Activated CD8-positive, alpha-beta T cell treated with anti-CD3 and anti-CD28 coated beads, Interleukin-2, amount 10 ng/mL, durations not matched to agents 7 days and 5 days (primary cell): ENCODE measurements around the gene PSTPIP1. TPM values are rescaled to one million over a fixed set of nuclear protein-coding genes. Genes with fewer than 3 reads are reported as not detected.

ENCODE experiments used
- ATAC-seq: fragments of 150-1000 bp; cut with Tn5 transposase; one replicate; pipeline ENCODE4 v1.10.0; 2021; ENCODE audit warnings: moderate library complexity
- CTCF ChIA-PET: fragments of 350-600 bp; sonication (Branson Sonifier 250); formaldehyde crosslinking; loops from one replicate; lab custom pipeline; 2021; ENCODE audit warnings: antibody characterized with exemption; lab: Charles Lee
- POLR2A ChIA-PET: fragments of 350-600 bp; sonication (Branson Sonifier 250); formaldehyde crosslinking; loops from one replicate; lab custom pipeline; 2021; ENCODE audit warnings: antibody characterized with exemption; lab: Charles Lee
- DNase-seq: peaks from one replicate; pipeline ENCODE4 v3.0.0-alpha.2; 2020
- H3K27ac Mint-ChIP-seq: one replicate; pipeline ENCODE4 v1.8.0; 2021; ENCODE audit warnings: mild to moderate bottlenecking, mixed read lengths
- H3K27me3 Mint-ChIP-seq: one replicate; pipeline ENCODE4 v1.8.0; 2021; ENCODE audit warnings: low read depth, mixed read lengths
- H3K36me3 Mint-ChIP-seq: one replicate; pipeline ENCODE4 v1.8.0; 2021; ENCODE audit warnings: low read depth, mixed read lengths
- H3K4me1 Mint-ChIP-seq: one replicate; pipeline ENCODE4 v1.8.0; 2021; ENCODE audit warnings: low read depth, mixed read lengths
- H3K4me3 Mint-ChIP-seq: one replicate; pipeline ENCODE4 v1.8.0; 2021; ENCODE audit warnings: mild to moderate bottlenecking, mixed read lengths
- H3K9me3 Mint-ChIP-seq: one replicate; pipeline ENCODE4 v1.8.0; 2022; ENCODE audit warnings: mixed read lengths; ENCODE audit not compliant: insufficient read depth
- total RNA-seq, 2 experiments: library from RNA; stranded (reverse); gene quantifications; one replicate each; pipeline ENCODE4 v1.2.3, GENCODE V29; 2021

PSTPIP1 gene
- total RNA-seq, 2 experiments from 2014 or later, result 208 to 212 TPM

DNA sequence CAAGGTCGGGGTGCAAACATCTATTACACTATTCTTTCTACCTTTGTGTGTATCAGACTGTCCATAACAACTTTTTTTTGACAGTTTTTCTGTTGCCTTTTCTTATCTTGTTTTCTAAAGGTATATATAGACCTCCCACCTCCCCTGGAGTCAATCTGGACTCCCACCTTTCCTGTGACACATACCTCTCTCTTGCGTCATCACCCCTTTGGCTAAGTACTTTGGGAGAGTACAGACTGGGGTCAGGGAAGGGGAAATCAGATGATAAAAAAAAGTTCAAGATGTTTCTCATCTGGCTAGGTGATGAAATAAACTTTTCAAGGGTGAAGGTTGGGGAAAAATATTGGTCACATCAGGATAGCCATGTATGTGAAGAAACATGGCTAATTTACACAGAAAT lies 58.8 kb downstream of the PSTPIP1 start:
- H3K27ac Mint-ChIP-seq, result no peak overlapping the region
- H3K27me3 Mint-ChIP-seq, result no peaks in the 10 kb centered on the region
- POLR2A ChIA-PET, result no interaction called here
- no peak for DNase-seq
- no peak overlapping the region for H3K4me3 Mint-ChIP-seq
- H3K36me3 Mint-ChIP-seq, result peaks cover 34% of the 10 kb centered on the region
- CTCF ChIA-PET, result interaction anchor here (1.0 kb wide), 1 partner anchor 23 kb away, joined by 3 read pairs; no protein-coding TSS in a partner anchor
- no peak for ATAC-seq
- H3K4me1 Mint-ChIP-seq, result peaks cover 3% of the 10 kb centered on the region
- no peaks in the 10 kb centered on the region for H3K9me3 Mint-ChIP-seq

DNA sequence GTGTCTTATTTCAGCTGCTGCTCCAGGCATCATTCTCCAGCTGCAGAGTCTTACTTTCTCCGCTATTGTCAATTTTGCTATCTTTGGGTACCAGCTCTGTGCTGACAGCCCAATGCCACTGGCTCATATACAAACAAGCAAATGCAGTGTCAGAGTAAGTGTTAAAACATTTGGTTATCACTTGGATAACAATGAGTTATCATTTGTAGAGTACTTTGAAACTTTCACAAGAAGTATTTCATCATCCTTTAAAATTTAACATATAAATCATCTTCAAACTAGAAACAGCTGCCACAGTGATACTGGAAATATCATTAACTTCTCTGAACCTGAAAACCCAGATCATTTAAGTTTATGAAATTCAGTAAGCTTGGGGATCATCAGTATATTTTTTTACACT lies 62.1 kb downstream of the PSTPIP1 start:
- ChIA-PET CTCF (interaction anchor here (1.0 to 4.0 kb wide), 7 partner anchors 11 to 486 kb away, joined by 3 to 16 read pairs (median 3); no protein-coding TSS in a partner anchor), POLR2A (interaction anchor here (1.2 kb wide), 1 partner anchor 10 kb away, joined by 3 read pairs; no protein-coding TSS in a partner anchor)
- Mint-ChIP-seq H3K4me3 (no peak overlapping the region), H3K27me3 (no peaks in the 10 kb centered on the region), H3K36me3 (peaks cover 15% of the 10 kb centered on the region), H3K27ac (no peak overlapping the region), H3K9me3 (no peaks in the 10 kb centered on the region), H3K4me1 (peaks cover 18% of the 10 kb centered on the region)
- ATAC-seq, result no peak
- DNase-seq, result no peak

DNA sequence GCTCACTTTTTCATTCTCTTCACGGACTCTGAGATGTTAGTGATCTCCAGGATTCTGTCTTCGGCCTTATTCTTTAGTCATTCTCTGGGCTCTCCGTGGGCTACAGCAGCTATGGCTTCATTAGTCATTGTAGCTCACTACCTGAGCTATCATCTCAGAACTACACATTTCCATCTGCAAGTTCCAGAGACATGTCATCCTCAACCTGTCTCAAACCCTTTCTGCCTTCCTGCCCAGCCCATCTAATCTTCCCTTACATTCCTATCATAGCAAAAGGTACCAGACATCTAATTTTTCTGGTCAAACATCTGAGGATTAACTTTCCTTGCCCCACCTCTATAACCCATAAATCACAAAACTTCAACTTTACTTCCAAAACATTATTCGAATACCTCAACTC lies 62.8 kb downstream of the PSTPIP1 start:
- H3K27ac Mint-ChIP-seq, result no peak overlapping the region
- ChIA-PET POLR2A (no interaction called here), CTCF (interaction anchor here (1.1 to 4.0 kb wide), 5 partner anchors 12 to 485 kb away, joined by 3 to 16 read pairs (median 3); no protein-coding TSS in a partner anchor)
- peaks cover 9% of the 10 kb centered on the region for H3K36me3 Mint-ChIP-seq
- H3K4me3 Mint-ChIP-seq, result no peak overlapping the region
- peaks cover 18% of the 10 kb centered on the region for H3K4me1 Mint-ChIP-seq
- ATAC-seq (no peak), DNase-seq (no peak)
- no peaks in the 10 kb centered on the region for H3K27me3 Mint-ChIP-seq
- H3K9me3 Mint-ChIP-seq, result no peaks in the 10 kb centered on the region

DNA sequence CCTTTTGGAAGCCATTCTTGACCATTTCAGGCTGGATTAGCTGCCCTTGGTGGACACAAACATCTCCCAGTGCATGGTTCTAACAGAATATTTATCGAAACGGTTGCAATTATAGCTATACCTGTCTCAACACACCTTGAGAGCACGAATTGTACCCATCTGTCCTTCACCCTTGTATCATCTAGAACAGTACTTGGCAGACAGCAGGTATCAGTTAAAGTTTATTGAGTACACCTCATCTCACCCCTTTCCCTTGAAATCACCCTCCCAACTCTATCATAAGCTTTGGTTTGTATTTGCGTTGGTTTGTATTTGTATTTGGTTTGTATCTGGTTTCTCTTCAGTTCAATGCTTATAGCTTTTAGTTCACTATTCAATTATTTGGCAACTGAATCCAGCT lies 63.5 kb downstream of the PSTPIP1 start:
- Mint-ChIP-seq H3K36me3 (peaks cover 8% of the 10 kb centered on the region), H3K4me3 (no peak overlapping the region), H3K27ac (no peak overlapping the region), H3K4me1 (peaks cover 18% of the 10 kb centered on the region), H3K27me3 (no peaks in the 10 kb centered on the region), H3K9me3 (no peaks in the 10 kb centered on the region)
- ChIA-PET POLR2A (interaction anchor here (1.2 kb wide), 1 partner anchor 15 kb away, joined by 3 read pairs; no protein-coding TSS in a partner anchor), CTCF (interaction anchor here (0.9 to 4.0 kb wide), 6 partner anchors 10 to 484 kb away, joined by 3 to 16 read pairs (median 8); partner anchors contain the start of gene TSPAN3)
- DNase-seq, result no peak
- no peak for ATAC-seq

DNA sequence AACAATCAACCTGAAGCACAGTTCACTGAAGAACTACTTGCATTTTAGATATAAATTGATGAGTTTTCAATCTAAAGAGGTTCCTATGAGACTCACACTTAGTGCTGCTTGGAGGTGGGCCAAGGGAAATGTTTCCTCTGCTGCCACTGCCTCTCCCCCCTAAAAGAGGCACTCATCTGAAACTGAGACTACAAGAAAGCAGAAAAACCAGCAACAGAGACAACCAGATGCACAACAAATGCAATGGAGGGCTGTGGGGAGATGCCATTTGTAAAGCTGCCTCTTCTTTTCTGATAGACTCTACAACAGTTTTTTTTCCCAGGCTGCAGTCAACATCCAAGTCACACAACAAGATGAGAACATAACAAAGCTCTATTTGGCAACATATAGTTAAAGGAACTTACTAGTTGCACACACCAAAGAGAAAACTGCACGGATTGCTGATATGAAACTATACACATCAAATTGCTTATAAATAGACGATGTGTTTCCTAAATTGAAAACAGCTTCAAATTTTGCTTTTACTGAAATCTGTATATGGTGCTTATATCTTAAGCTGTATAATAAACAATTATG lies 64.9 kb downstream of the PSTPIP1 start:
- Mint-ChIP-seq H3K27ac (peak overlapping the region; percentile 35), H3K4me1 (peaks cover 14% of the 10 kb centered on the region), H3K36me3 (no peaks in the 10 kb centered on the region), H3K4me3 (no peak overlapping the region), H3K9me3 (no peaks in the 10 kb centered on the region), H3K27me3 (no peaks in the 10 kb centered on the region)
- CTCF ChIA-PET, result interaction anchor here (0.6 to 4.0 kb wide), 7 partner anchors 8 to 483 kb away, joined by 3 to 16 read pairs (median 4); partner anchors contain the start of gene TSPAN3
- ATAC-seq (no peak), DNase-seq (no peak)
- POLR2A ChIA-PET, result interaction anchor here (1.2 to 1.3 kb wide), 3 partner anchors 10 to 16 kb away, joined by 3 to 5 read pairs (median 4); no protein-coding TSS in a partner anchor

DNA sequence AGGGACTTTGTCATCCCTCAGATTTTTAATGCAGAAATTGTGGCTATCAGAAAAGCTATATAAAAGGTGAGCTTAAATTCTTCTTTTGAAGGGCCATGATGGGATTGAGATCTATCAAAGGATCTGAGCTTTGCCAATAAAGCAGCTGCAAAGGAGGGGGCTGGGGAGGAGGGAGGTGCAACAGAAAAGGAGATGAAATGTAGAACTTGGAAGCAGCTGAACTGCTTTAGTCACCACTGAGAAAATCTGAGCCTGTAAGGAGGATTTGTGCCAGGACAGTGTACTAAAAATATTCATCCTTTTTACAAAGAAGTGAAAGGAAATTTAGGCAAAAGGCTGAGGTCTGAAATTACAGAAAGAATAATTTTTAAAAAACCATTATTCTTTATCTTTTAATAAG lies 65.6 kb downstream of the PSTPIP1 start:
- H3K27ac Mint-ChIP-seq, result no peak overlapping the region
- H3K4me1 Mint-ChIP-seq, result peaks cover 14% of the 10 kb centered on the region
- no peak for DNase-seq
- ATAC-seq, result no peak
- H3K27me3 Mint-ChIP-seq, result no peaks in the 10 kb centered on the region
- ChIA-PET CTCF (interaction anchor here (0.6 to 4.0 kb wide), 6 partner anchors 10 to 482 kb away, joined by 3 to 16 read pairs (median 9); partner anchors contain the start of gene TSPAN3), POLR2A (interaction anchor here (1.3 kb wide), 1 partner anchor 10 kb away, joined by 4 read pairs; no protein-coding TSS in a partner anchor)
- H3K9me3 Mint-ChIP-seq, result no peaks in the 10 kb centered on the region
- no peaks in the 10 kb centered on the region for H3K36me3 Mint-ChIP-seq
- H3K4me3 Mint-ChIP-seq, result no peak overlapping the region

DNA sequence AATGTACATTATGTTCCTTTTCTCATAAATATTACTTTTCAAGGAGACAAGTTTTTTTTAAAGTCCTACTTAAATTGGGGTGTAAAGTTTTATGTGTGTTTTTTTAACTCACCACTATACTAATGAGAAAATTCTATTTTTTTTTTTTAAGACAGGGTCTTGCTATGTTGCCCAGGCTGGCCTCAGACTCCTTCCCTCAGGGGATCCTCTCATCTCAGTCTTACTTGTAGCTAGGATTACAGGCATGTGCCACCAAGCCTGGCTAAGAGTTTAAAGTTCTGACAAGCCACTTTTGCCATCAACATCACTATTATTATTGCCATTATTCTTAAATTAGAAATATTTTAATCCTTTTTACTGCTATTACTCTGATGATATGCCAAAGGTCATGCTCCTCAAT lies 68.3 kb downstream of the PSTPIP1 start:
- Mint-ChIP-seq H3K9me3 (no peaks in the 10 kb centered on the region), H3K36me3 (peaks cover 3% of the 10 kb centered on the region), H3K4me1 (peaks cover 14% of the 10 kb centered on the region), H3K27me3 (no peaks in the 10 kb centered on the region), H3K27ac (no peak overlapping the region), H3K4me3 (no peak overlapping the region)
- ChIA-PET CTCF (interaction anchor here (1.6 kb wide), 1 partner anchor 39 kb away, joined by 4 read pairs; no protein-coding TSS in a partner anchor), POLR2A (no interaction called here)
- DNase-seq (no peak), ATAC-seq (no peak)

DNA sequence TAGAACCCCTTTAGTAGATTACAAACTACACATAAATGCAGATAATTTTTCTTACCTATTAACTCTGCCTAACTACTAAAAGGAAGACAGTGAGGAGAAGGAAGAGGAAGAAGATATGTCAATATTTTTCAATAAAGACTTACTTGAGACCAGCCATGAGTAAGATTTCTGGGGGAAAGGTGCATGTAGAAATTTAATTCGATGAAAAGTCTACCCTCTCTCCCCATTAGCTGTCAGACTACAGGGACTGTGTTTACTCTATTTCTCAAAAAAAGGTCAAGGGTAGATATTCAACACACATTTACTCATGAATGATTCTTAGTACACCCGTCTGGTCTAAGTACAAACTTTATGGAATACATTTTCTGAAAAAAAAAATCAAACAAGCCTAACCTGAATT lies 69.1 kb downstream of the PSTPIP1 start:
- ATAC-seq (no peak), DNase-seq (no peak)
- POLR2A ChIA-PET, result no interaction called here
- no peaks in the 10 kb centered on the region for H3K9me3 Mint-ChIP-seq
- H3K4me3 Mint-ChIP-seq, result no peak overlapping the region
- H3K36me3 Mint-ChIP-seq, result peaks cover 3% of the 10 kb centered on the region
- CTCF ChIA-PET, result interaction anchor here (1.0 to 1.6 kb wide), 2 partner anchors 40 to 161 kb away, joined by 3 to 4 read pairs; no protein-coding TSS in a partner anchor
- no peaks in the 10 kb centered on the region for H3K27me3 Mint-ChIP-seq
- H3K4me1 Mint-ChIP-seq, result peaks cover 14% of the 10 kb centered on the region
- no peak overlapping the region for H3K27ac Mint-ChIP-seq

DNA sequence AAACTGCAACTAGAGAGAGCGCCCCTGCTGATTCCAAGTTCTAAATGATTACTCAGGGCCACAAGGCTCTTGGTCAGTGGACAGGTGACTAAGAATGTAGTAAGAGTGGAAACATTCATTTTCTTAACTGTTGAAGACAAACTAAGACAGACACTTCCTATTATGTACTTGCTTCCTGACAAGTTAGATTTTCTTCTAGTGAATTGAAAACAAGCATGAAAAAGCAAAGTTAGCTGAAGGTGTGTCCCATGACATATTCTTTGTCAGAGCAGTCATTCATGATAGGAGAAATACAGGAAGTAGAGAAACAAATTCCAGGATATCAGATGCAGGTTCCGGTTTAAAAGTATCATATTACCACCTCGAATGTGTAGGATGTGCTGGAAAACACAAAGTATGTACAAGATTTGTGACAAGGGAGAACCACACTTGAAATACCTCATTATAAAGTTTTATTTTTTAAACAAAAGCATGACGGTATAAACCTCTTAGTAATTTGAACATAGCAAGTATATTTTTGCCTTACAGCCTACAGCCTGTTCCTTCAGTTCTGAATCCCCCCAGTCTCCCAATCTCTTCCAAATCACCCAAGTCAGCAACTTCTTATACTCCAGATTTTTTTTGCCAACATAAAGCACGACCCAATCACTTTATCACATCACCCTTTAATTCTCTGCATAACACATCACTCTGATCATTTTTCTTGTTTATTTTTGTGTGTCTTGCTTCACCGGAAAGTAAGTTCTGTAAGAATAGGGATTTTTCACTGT lies 69.8 kb downstream of the PSTPIP1 start:
- CTCF ChIA-PET, result interaction anchor here (1.0 to 1.6 kb wide), 2 partner anchors 40 to 161 kb away, joined by 3 to 4 read pairs; no protein-coding TSS in a partner anchor
- Mint-ChIP-seq H3K36me3 (peaks cover 6% of the 10 kb centered on the region), H3K4me1 (peaks cover 14% of the 10 kb centered on the region), H3K27me3 (peaks cover 3% of the 10 kb centered on the region), H3K4me3 (no peak overlapping the region), H3K9me3 (no peaks in the 10 kb centered on the region), H3K27ac (no peak overlapping the region)
- no peak for DNase-seq
- ATAC-seq, result no peak
- POLR2A ChIA-PET, result no interaction called here

DNA sequence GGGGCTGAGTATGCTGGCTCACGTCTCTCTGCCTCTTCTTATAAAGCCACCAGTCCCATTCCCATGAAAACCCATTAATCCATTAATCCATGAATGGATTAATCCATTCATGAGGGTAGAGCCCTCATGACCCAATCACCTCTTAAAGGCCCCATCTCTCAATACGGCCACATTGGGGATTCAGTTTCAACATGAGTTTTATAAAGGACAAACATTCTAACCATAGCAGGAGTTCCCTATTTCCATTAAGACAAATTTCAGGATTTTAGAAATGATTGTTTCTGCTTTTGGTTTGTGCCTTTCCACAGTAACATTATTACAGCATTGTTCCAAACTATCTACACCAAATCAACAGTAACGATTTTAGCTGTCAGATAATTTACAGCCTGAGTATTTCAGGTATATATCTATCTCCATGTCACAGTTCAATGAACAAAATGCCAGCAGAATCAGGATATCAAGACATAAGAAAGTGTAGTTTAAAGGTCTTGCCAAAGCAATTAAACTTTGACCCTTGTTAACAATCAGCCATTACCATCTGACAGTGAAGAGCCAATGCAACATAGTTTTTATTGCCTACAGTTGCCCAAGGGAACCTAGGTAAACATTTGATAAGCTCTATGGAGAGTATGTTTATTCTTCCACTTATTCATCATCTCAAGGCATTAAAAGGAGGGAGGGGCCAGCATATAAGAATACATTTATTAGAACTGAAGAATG lies 72.2 kb downstream of the PSTPIP1 start:
- no peak overlapping the region for H3K4me3 Mint-ChIP-seq
- H3K27me3 Mint-ChIP-seq, result peaks cover 5% of the 10 kb centered on the region
- POLR2A ChIA-PET, result interaction anchor here (0.8 to 1.4 kb wide), 2 partner anchors 11 to 72 kb away, joined by 3 read pairs; no protein-coding TSS in a partner anchor
- peaks cover 8% of the 10 kb centered on the region for H3K36me3 Mint-ChIP-seq
- CTCF ChIA-PET, result interaction anchor here (1.4 to 2.1 kb wide), 4 partner anchors 8 to 93 kb away, joined by 3 to 6 read pairs (median 4); no protein-coding TSS in a partner anchor
- no peaks in the 10 kb centered on the region for H3K9me3 Mint-ChIP-seq
- no peak overlapping the region for H3K27ac Mint-ChIP-seq
- DNase-seq, result no peak
- ATAC-seq, result no peak
- H3K4me1 Mint-ChIP-seq, result peaks cover 15% of the 10 kb centered on the region
